Rectal smooth muscle tissue (tissue), 1 donor: Measurements from ENCODE around the gene RPS6KA5.
"Not testable (repeated sequence)": the region's sequence is repeated elsewhere in the genome, so short reads cannot be mapped to it uniquely, and the experiment has no call there.

Source experiments
- H3K27ac ChIP-seq: one replicate; pipeline ENCODE4 v1.7.0; 2013; ENCODE audit warnings: low read depth, low read length, inconsistent platforms
- H3K27me3 ChIP-seq: one replicate; pipeline ENCODE4 v1.7.0; 2013; ENCODE audit warnings: low read length; ENCODE audit not compliant: control insufficient read depth, insufficient read depth
- H3K36me3 ChIP-seq: one replicate; pipeline ENCODE4 v1.7.0; 2013; ENCODE audit warnings: low read length; ENCODE audit not compliant: control insufficient read depth, insufficient read depth
- H3K4me1 ChIP-seq: one replicate; pipeline ENCODE4 v1.7.0; 2013; ENCODE audit warnings: low read length; ENCODE audit not compliant: control insufficient read depth, insufficient read depth
- H3K4me3 ChIP-seq: one replicate; pipeline ENCODE4 v1.7.0; 2013; ENCODE audit warnings: low read length
- H3K9ac ChIP-seq: one replicate; pipeline ENCODE4 v1.7.0; 2013; ENCODE audit warnings: low read length

The RPS6KA5 gene

GRCh38 chr14:90827919-90828610, 232.4 kb downstream of the RPS6KA5 start:
- Histone ChIP-seq H3K4me1 (peaks cover 4% of the 10 kb centered on the region), H3K27ac (peak overlapping the region; percentile 39), H3K27me3 (no peaks in the 10 kb centered on the region), H3K4me3 (peak overlapping the region; percentile 75), H3K9ac (peak overlapping the region; percentile 70), H3K36me3 (no peaks in the 10 kb centered on the region)

GRCh38 chr14:90823542-90823941, 236.9 kb downstream of the RPS6KA5 start:
- not testable (repeated sequence) for H3K9ac ChIP-seq, H3K27ac ChIP-seq, H3K36me3 ChIP-seq, H3K27me3 ChIP-seq, H3K4me1 ChIP-seq, H3K4me3 ChIP-seq

GRCh38 chr14:90820958-90821357, 239.5 kb downstream of the RPS6KA5 start:
- H3K9ac ChIP-seq, result no peak overlapping the region
- H3K27ac ChIP-seq, result no peak overlapping the region
- no peaks in the 10 kb centered on the region for H3K4me1 ChIP-seq
- H3K27me3 ChIP-seq, result no peaks in the 10 kb centered on the region
- H3K4me3 ChIP-seq, result no peak overlapping the region
- no peaks in the 10 kb centered on the region for H3K36me3 ChIP-seq

GRCh38 chr14:90819734-90820393, 240.6 kb downstream of the RPS6KA5 start:
- H3K4me1 ChIP-seq, result no peaks in the 10 kb centered on the region
- H3K27ac ChIP-seq, result no peak overlapping the region
- no peaks in the 10 kb centered on the region for H3K36me3 ChIP-seq
- no peak overlapping the region for H3K4me3 ChIP-seq
- no peaks in the 10 kb centered on the region for H3K27me3 ChIP-seq
- H3K9ac ChIP-seq, result no peak overlapping the region

- Histone ChIP-seq H3K27me3 (no peaks in the 10 kb centered on the region), H3K9ac (no peak overlapping the region), H3K4me3 (no peak overlapping the region), H3K4me1 (no peaks in the 10 kb centered on the region), H3K27ac (no peak overlapping the region), H3K36me3 (no peaks in the 10 kb centered on the region)
These were observed 241.7 kb downstream of the RPS6KA5 start for GRCh38 chr14:90818715-90819114.

- Histone ChIP-seq H3K27me3 (no peaks in the 10 kb centered on the region), H3K36me3 (no peaks in the 10 kb centered on the region), H3K4me1 (no peaks in the 10 kb centered on the region), H3K27ac (no peak overlapping the region), H3K9ac (no peak overlapping the region), H3K4me3 (no peak overlapping the region)
These were observed 243.6 kb downstream of the RPS6KA5 start for GRCh38 chr14:90816681-90817436.

- no peak within 1 kb of the TSS for H3K27ac ChIP-seq
- H3K4me3 ChIP-seq, result peak within 1 kb of the TSS; percentile 62
- H3K4me1 ChIP-seq, result no peaks in the 10 kb centered on the region
- H3K27me3 ChIP-seq, result no peaks in the 10 kb centered on the region
- no peaks in the 10 kb centered on the region for H3K36me3 ChIP-seq
- no peak within 1 kb of the TSS for H3K9ac ChIP-seq
These were observed 244.4 kb downstream of the RPS6KA5 start, which contains the start of gene TTC7B for GRCh38 chr14:90815822-90816662. Gene TTC7B, minus strand, starts transcription at chr14:90816430. Its CDS starts 135 bp downstream, at chr14:90816295.

- no peak overlapping the region for H3K27ac ChIP-seq
- no peaks in the 10 kb centered on the region for H3K4me1 ChIP-seq
- H3K36me3 ChIP-seq, result no peaks in the 10 kb centered on the region
- peak overlapping the region; percentile 57 for H3K4me3 ChIP-seq
- no peaks in the 10 kb centered on the region for H3K27me3 ChIP-seq
- no peak overlapping the region for H3K9ac ChIP-seq
These were observed 244.9 kb downstream of the RPS6KA5 start for GRCh38 chr14:90815572-90815821.

GRCh38 chr14:90814806-90815571, 245.5 kb downstream of the RPS6KA5 start:
- H3K27me3 ChIP-seq, result no peaks in the 10 kb centered on the region
- H3K4me3 ChIP-seq, result peak overlapping the region; percentile 57
- H3K36me3 ChIP-seq, result no peaks in the 10 kb centered on the region
- no peaks in the 10 kb centered on the region for H3K4me1 ChIP-seq
- no peak overlapping the region for H3K27ac ChIP-seq
- H3K9ac ChIP-seq, result no peak overlapping the region

- no peaks in the 10 kb centered on the region for H3K27me3 ChIP-seq
- H3K9ac ChIP-seq, result no peak overlapping the region
- H3K4me1 ChIP-seq, result peaks cover under 1% of the 10 kb centered on the region
- H3K4me3 ChIP-seq, result no peak overlapping the region
- H3K36me3 ChIP-seq, result no peaks in the 10 kb centered on the region
- H3K27ac ChIP-seq, result no peak overlapping the region
These were observed 247.0 kb downstream of the RPS6KA5 start for GRCh38 chr14:90813442-90813841.

GRCh38 chr14:90812109-90812508, 248.3 kb downstream of the RPS6KA5 start:
- no peaks in the 10 kb centered on the region for H3K36me3 ChIP-seq
- no peak overlapping the region for H3K27ac ChIP-seq
- peaks cover 14% of the 10 kb centered on the region for H3K4me1 ChIP-seq
- no peak overlapping the region for H3K9ac ChIP-seq
- H3K27me3 ChIP-seq, result no peaks in the 10 kb centered on the region
- H3K4me3 ChIP-seq, result no peak overlapping the region
